SU-DHL-6 (cell line): Measurements from ENCODE around the gene ASPRV1.

ENCODE experiments used
- H2AFZ ChIP-seq: fragments of 200-600 bp; sonication (generic); 2 replicates; pipeline ENCODE4 v1.6.1; 2014; ENCODE audit warnings: low read depth, mild to moderate bottlenecking, moderate library complexity, mixed read lengths, antibody characterized with exemption, low read length; ENCODE audit not compliant: severe bottlenecking
- H3F3A ChIP-seq: fragments of 200-600 bp; shearing (Covaris generic); 2 replicates; pipeline ENCODE4 v1.6.0; 2016; ENCODE audit warnings: antibody characterized with exemption, mild to moderate bottlenecking; ENCODE audit not compliant: insufficient read depth
- H3K27ac ChIP-seq: fragments of 200-600 bp; sonication (generic); 2 replicates; pipeline ENCODE4 v1.5.1; 2016; ENCODE audit warnings: low read depth, mild to moderate bottlenecking, low read length, moderate library complexity, mixed read lengths
- H3K27me3 ChIP-seq: fragments of 200-600 bp; sonication (generic), shearing (Covaris generic); 2 replicates; pipeline ENCODE4 v1.6.0; 2014; ENCODE audit warnings: mild to moderate bottlenecking, low read length
- H3K36me3 ChIP-seq: fragments of 200-600 bp; sonication (generic); 2 replicates; pipeline ENCODE4 v1.6.1; 2014; ENCODE audit warnings: mild to moderate bottlenecking, low read length, mixed read lengths
- H3K4me2 ChIP-seq: fragments of 300-600, 200-600 bp; shearing (Covaris generic), sonication (generic); 2 replicates; pipeline ENCODE4 v1.6.0; 2014; ENCODE audit warnings: low read length, low read depth, mild to moderate bottlenecking; ENCODE audit not compliant: poor library complexity, severe bottlenecking
- H3K4me3 ChIP-seq: fragments of 200-600 bp; sonication (generic); 2 replicates; pipeline ENCODE4 v1.5.1; 2014; ENCODE audit warnings: antibody characterized with exemption, low read length, mild to moderate bottlenecking, mixed read lengths; ENCODE audit not compliant: insufficient read depth, poor library complexity, severe bottlenecking
- H3K79me2 ChIP-seq: fragments of 200-600 bp; sonication (generic); 2 replicates; pipeline ENCODE4 v1.6.1; 2014; ENCODE audit warnings: mild to moderate bottlenecking, low read length, moderate library complexity; ENCODE audit not compliant: insufficient read depth
- H3K9ac ChIP-seq: fragments of 200-600 bp; sonication (generic); 2 replicates; pipeline ENCODE4 v1.7.0; 2014; ENCODE audit warnings: mild to moderate bottlenecking, low read length
- H3K9me2 ChIP-seq: fragments of 200-600 bp; sonication (generic); replicated peaks from 2 replicates; pipeline ENCODE4 v1.6.1; 2014; ENCODE audit warnings: low read length; ENCODE audit not compliant: insufficient read depth
- H3K9me3 ChIP-seq: fragments of 200-600 bp; sonication (generic); 2 replicates; pipeline ENCODE4 v1.6.1; 2014; ENCODE audit warnings: low read length, mixed read lengths; ENCODE audit not compliant: insufficient read depth
- H4K20me1 ChIP-seq: fragments of 200-600 bp; sonication (generic); 2 replicates; pipeline ENCODE4 v1.6.1; 2014; ENCODE audit warnings: low read depth, mild to moderate bottlenecking, antibody characterized with exemption, low read length, moderate library complexity, mixed read lengths
- CTCF ChIP-seq: fragments of 200-600 bp; sonication (generic); IDR thresholded peaks from one replicate; pipeline ENCODE4 v1.5.1; 2017; ENCODE audit warnings: antibody characterized with exemption, mild to moderate bottlenecking, low read length, moderate library complexity; ENCODE audit not compliant: insufficient read depth, poor library complexity, severe bottlenecking
- EZH2phosphoT487 ChIP-seq: fragments of 200-600 bp; sonication (generic), shearing (Covaris generic); conservative IDR thresholded peaks from 2 replicates; pipeline ENCODE4 v1.6.1; 2018; ENCODE audit warnings: mild to moderate bottlenecking, antibody characterized with exemption, low read length, moderate library complexity, mixed read lengths

The ASPRV1 gene

GRCh38 chr2:69945941-69946340 lies 15.5 kb downstream of the ASPRV1 start:
- Histone ChIP-seq H2AFZ (no peak overlapping the region), H3K36me3 (no peaks in the 10 kb centered on the region), H3K9ac (no peak overlapping the region), H3K27me3 (no peaks in the 10 kb centered on the region), H3F3A (no peaks in the 10 kb centered on the region), H3K9me3 (no peaks in the 10 kb centered on the region), H3K9me2 (no peaks in the 10 kb centered on the region), H3K27ac (no peak overlapping the region), H3K79me2 (no peaks in the 10 kb centered on the region), H3K4me2 (no peak overlapping the region), H3K4me3 (no peak overlapping the region), H4K20me1 (no peaks in the 10 kb centered on the region)
- TF ChIP-seq CTCF (no peak), EZH2phosphoT487 (no peak)

DNA sequence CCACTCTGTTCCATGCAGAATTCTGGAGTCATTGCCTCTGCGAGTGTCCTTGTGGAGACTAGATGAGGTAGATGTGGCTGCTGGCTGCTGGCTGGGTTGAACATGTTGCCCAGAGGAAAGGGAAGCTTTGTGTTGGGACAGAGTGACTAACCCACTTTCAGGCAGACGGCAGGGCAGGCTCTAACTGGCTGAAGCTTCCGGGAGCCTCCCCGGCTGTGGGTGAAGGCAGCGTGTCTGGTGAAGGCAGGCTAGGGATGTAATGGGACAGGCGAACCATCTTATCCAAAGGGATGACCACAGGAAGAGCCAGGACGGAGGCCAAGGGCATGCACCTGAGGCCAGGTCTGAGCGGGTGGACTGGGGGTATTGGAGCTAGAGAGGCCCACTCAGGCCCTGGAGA lies 16.0 kb downstream of the ASPRV1 start:
- Histone ChIP-seq H3K4me2 (no peak overlapping the region), H3K9me2 (no peaks in the 10 kb centered on the region), H3K36me3 (no peaks in the 10 kb centered on the region), H4K20me1 (no peaks in the 10 kb centered on the region), H3K9ac (no peak overlapping the region), H3F3A (no peaks in the 10 kb centered on the region), H3K9me3 (no peaks in the 10 kb centered on the region), H3K79me2 (no peaks in the 10 kb centered on the region), H2AFZ (no peak overlapping the region), H3K27me3 (no peaks in the 10 kb centered on the region), H3K27ac (no peak overlapping the region), H3K4me3 (no peak overlapping the region)
- no peak for TF ChIP-seq EZH2phosphoT487
- TF ChIP-seq CTCF, result no peak

DNA sequence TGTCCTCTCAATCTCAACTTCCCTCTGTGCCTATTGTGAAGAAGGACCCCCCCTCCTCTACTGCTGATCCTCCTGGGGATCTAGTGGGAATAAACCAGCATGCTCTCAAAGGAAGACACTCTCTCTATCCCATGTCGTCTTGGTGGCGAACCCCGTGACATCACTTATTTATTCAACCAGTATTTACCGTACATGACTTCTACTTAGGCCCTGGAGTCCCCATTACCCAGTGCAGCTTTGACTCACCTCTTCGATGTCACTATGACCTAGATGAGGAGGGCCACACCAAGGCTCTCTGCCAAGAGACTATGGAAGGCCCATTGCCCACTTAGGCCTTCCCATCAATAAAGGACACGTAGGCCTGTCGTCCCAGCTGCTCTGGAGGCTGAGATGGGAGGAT lies 16.7 kb downstream of the ASPRV1 start:
- H3K9me3 ChIP-seq, result no peaks in the 10 kb centered on the region
- H3K27ac ChIP-seq, result no peak overlapping the region
- H2AFZ ChIP-seq, result no peak overlapping the region
- no peaks in the 10 kb centered on the region for H3K79me2 ChIP-seq
- no peaks in the 10 kb centered on the region for H4K20me1 ChIP-seq
- no peaks in the 10 kb centered on the region for H3K9me2 ChIP-seq
- H3K9ac ChIP-seq, result no peak overlapping the region
- H3K4me2 ChIP-seq, result no peak overlapping the region
- no peaks in the 10 kb centered on the region for H3F3A ChIP-seq
- TF ChIP-seq CTCF, result no peak
- no peak for TF ChIP-seq EZH2phosphoT487
- no peaks in the 10 kb centered on the region for H3K27me3 ChIP-seq
- no peaks in the 10 kb centered on the region for H3K36me3 ChIP-seq
- no peak overlapping the region for H3K4me3 ChIP-seq
